Measurements from ENCODE around the gene ZBTB45.

ZBTB45 gene

GRCh38 chr19:58519355-58520256, at the start of gene ZBTB45:
TSS of gene ZBTB45 (minus strand) at chr19:58519810. CDS start at chr19:58517673, 2,137 bp downstream.
- peak; percentile 88 to 90 for DNase-seq (ENCODE audit: low read depth in 2 of 2)

- DNase-seq (ENCODE audit: low read depth in 2 of 2): no peak
Measured at GRCh38 chr19:58568453-58569130, 49.0 kb upstream of the ZBTB45 start.

- no peak for DNase-seq (ENCODE audit: low read depth in 2 of 2)
Measured at GRCh38 chr19:58566989-58567388, 47.4 kb upstream of the ZBTB45 start.

- DNase-seq (ENCODE audit: low read depth in 2 of 2): no peak
Measured at GRCh38 chr19:58563823-58564222, 44.2 kb upstream of the ZBTB45 start.

GRCh38 chr19:58563034-58563573, 43.5 kb upstream of the ZBTB45 start:
- DNase-seq (ENCODE audit: low read depth in 2 of 2): peak in 1 of 2 donors; percentile 25

GRCh38 chr19:58562122-58563033, 42.8 kb upstream of the ZBTB45 start:
- peak in 1 of 2 donors; percentile 36 for DNase-seq (ENCODE audit: low read depth in 2 of 2)

- no peak for DNase-seq (ENCODE audit: low read depth in 2 of 2)
Measured at GRCh38 chr19:58561373-58562121, 41.9 kb upstream of the ZBTB45 start.

GRCh38 chr19:58560921-58561320, 41.3 kb upstream of the ZBTB45 start:
- no peak for DNase-seq (ENCODE audit: low read depth in 2 of 2)

- no peak for DNase-seq (ENCODE audit: low read depth in 2 of 2)
Measured at GRCh38 chr19:58560007-58560887, 40.6 kb upstream of the ZBTB45 start.

- DNase-seq (ENCODE audit: low read depth in 2 of 2): peak; percentile 64 to 74
Measured at GRCh38 chr19:58559275-58560006, 39.8 kb upstream of the ZBTB45 start.

- DNase-seq (ENCODE audit: low read depth in 2 of 2): peak; percentile 99 to 100
Measured at GRCh38 chr19:58558623-58559274, 39.1 kb upstream of the ZBTB45 start.

- peak; percentile 49 to 51 for DNase-seq (ENCODE audit: low read depth in 2 of 2)
Measured at GRCh38 chr19:58558066-58558622, 38.5 kb upstream of the ZBTB45 start, which contains the start of gene UBE2M. TSS of gene UBE2M (minus strand) at chr19:58558611. CDS start at chr19:58558381, 230 bp downstream.

GRCh38 chr19:58557221-58558065, 37.8 kb upstream of the ZBTB45 start:
- no peak for DNase-seq (ENCODE audit: low read depth in 2 of 2)

- no peak for DNase-seq (ENCODE audit: low read depth in 2 of 2)
Measured at GRCh38 chr19:58556622-58557220, 37.1 kb upstream of the ZBTB45 start.

GRCh38 chr19:58555920-58556621, 36.5 kb upstream of the ZBTB45 start:
- DNase-seq (ENCODE audit: low read depth in 2 of 2): no peak

GRCh38 chr19:58555369-58555885, 35.8 kb upstream of the ZBTB45 start:
- DNase-seq (ENCODE audit: low read depth in 2 of 2): no peak

Measured in stimulated activated CD4-positive, alpha-beta T cell treated with anti-CD3 and anti-CD28 coated beads, Interleukin-15, amount 100 ng/mL, for 48 hours (primary cell).